A673 (cell line): ENCODE measurements around the gene PLPP7. TPM values are rescaled to one million over a fixed set of nuclear protein-coding genes. Genes with fewer than 3 reads are reported as not detected.

Experiments used
- BruUV-seq: library from RNA; stranded (reverse); fragments of 400-500 nt; replicated peaks from 2 replicates; lab custom pipeline; 2021; lab: Mats Ljungman, UMichigan
- CTCF ChIA-PET: fragments of 300-600 bp; sonication (Branson Sonifier 250); formaldehyde crosslinking; loops from one replicate; lab custom pipeline; 2022; ENCODE audit warnings: antibody characterized with exemption; lab: Charles Lee
- POLR2A ChIA-PET: fragments of 300-600 bp; sonication (Branson Sonifier 250); formaldehyde crosslinking; loops from one replicate; lab custom pipeline; 2022; ENCODE audit warnings: antibody characterized with exemption; ENCODE audit not compliant: low non-redundant PET; lab: Charles Lee
- DNase-seq: peaks from one replicate; pipeline ENCODE4 v3.0.0-alpha.2; 2015; ENCODE audit warnings: low spot score
- H3K27ac ChIP-seq: fragments of 200-600 bp; sonication (generic); 2 replicates; pipeline ENCODE4 v1.5.1; 2016; ENCODE audit warnings: mixed run types, low read depth, mild to moderate bottlenecking, mixed read lengths, antibody characterized with exemption, low read length; ENCODE audit not compliant: poor library complexity, severe bottlenecking
- H3K27me3 ChIP-seq: fragments of 200-600 bp; sonication (generic); replicated peaks from 2 replicates; pipeline ENCODE4 v1.6.1; 2017; ENCODE audit warnings: mixed run types, low read depth, mild to moderate bottlenecking, mixed read lengths, antibody characterized with exemption, low read length; ENCODE audit not compliant: insufficient read depth, poor library complexity
- H3K36me3 ChIP-seq: fragments of 200-600 bp; sonication (generic); 2 replicates; pipeline ENCODE4 v1.6.1; 2016; ENCODE audit warnings: mixed run types, mild to moderate bottlenecking, mixed read lengths, antibody characterized with exemption, low read length; ENCODE audit not compliant: insufficient read depth, poor library complexity, severe bottlenecking
- H3K4me1 ChIP-seq: fragments of 200-600 bp; sonication (generic); 2 replicates; pipeline ENCODE4 v1.6.1; 2017; ENCODE audit warnings: mixed run types, mild to moderate bottlenecking, mixed read lengths, antibody characterized with exemption, low read length; ENCODE audit not compliant: insufficient read depth, poor library complexity, severe bottlenecking
- H3K4me3 ChIP-seq: fragments of 200-600 bp; sonication (generic); 2 replicates; pipeline ENCODE4 v1.5.1; 2016; ENCODE audit warnings: low read depth, mixed run types, mild to moderate bottlenecking, mixed read lengths, low read length; ENCODE audit not compliant: poor library complexity, severe bottlenecking
- H3K9me3 ChIP-seq: fragments of 200-600 bp; sonication (generic); 2 replicates; pipeline ENCODE4 v1.6.1; 2016; ENCODE audit warnings: mixed run types, low read depth, mild to moderate bottlenecking, mixed read lengths, antibody characterized with exemption, low read length; ENCODE audit not compliant: poor library complexity, severe bottlenecking
- EZH2 ChIP-seq: fragments of 200-600 bp; sonication (generic); IDR thresholded peaks from 2 replicates; pipeline ENCODE4 v1.6.1; 2017; ENCODE audit warnings: borderline replicate concordance, low read depth, mild to moderate bottlenecking, mixed read lengths, antibody characterized with exemption, low read length; ENCODE audit not compliant: poor library complexity, severe bottlenecking
- intact Hi-C: fragments of 100-400 bp; cut with micrococcal nuclease; formaldehyde crosslinking; loops from one replicate; pipeline ENCODE4 v1.10.0; 2022; ENCODE audit not compliant: unreplicated experiment
- total RNA-seq: library from RNA; stranded (reverse); gene quantifications from 2 replicates; pipeline ENCODE4 v1.2.3, GENCODE V29; 2021
- TF ChIP-seq, protein P1 (sequence below): fragments of 300-800, 200-600 bp; sonication (generic); conservative IDR thresholded peaks from 2 replicates; pipeline ENCODE4 v1.5.1; 2017; ENCODE audit warnings: low read depth, mild to moderate bottlenecking, antibody characterized with exemption, low read length, moderate library complexity, mixed read lengths

The PLPP7 gene
- total RNA-seq, 1 experiment from 2014 or later: not detected

DNA sequence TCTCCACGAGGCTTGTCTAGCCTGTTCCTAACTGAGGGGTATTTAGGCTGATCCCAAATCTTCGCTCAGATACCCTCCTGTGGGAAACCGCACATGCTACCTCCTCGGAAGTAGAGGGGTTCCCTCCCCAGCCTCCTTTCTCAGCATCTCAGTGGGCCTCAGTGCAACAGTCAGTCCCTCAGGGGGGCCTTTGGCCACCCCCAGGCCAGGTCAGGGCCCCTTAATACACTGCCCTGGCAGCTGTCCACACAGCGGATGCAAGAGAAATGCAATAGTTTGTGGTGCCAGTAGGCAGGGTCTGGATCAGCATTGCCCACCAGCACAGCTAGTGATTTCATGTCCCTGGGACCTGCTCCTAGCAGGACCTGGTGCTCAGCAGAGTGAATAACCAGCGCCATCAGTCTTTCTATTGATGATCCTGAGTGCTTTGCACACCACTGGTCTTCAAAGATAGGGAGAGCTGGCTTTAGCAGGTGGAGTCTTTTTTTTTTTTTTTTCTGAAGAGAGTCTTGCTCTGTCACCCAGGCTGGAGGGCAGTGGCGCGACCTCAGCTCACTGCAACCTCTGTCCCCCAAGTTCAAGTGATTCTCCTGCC lies 7.5 kb downstream of the PLPP7 start:
- TF ChIP-seq, protein P1, sequence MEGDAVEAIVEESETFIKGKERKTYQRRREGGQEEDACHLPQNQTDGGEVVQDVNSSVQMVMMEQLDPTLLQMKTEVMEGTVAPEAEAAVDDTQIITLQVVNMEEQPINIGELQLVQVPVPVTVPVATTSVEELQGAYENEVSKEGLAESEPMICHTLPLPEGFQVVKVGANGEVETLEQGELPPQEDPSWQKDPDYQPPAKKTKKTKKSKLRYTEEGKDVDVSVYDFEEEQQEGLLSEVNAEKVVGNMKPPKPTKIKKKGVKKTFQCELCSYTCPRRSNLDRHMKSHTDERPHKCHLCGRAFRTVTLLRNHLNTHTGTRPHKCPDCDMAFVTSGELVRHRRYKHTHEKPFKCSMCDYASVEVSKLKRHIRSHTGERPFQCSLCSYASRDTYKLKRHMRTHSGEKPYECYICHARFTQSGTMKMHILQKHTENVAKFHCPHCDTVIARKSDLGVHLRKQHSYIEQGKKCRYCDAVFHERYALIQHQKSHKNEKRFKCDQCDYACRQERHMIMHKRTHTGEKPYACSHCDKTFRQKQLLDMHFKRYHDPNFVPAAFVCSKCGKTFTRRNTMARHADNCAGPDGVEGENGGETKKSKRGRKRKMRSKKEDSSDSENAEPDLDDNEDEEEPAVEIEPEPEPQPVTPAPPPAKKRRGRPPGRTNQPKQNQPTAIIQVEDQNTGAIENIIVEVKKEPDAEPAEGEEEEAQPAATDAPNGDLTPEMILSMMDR: no peak
- DNase-seq: no peak
- CTCF ChIA-PET: no interaction called here
- no TSS peak for BruUV-seq
- Histone ChIP-seq H3K4me3 (no peak overlapping the region), H3K27me3 (no peaks in the 10 kb centered on the region), H3K36me3 (no peaks in the 10 kb centered on the region), H3K27ac (no peak overlapping the region), H3K4me1 (no peaks in the 10 kb centered on the region), H3K9me3 (no peaks in the 10 kb centered on the region)
- POLR2A ChIA-PET: no interaction called here
- intact Hi-C loops: no loop called here

DNA sequence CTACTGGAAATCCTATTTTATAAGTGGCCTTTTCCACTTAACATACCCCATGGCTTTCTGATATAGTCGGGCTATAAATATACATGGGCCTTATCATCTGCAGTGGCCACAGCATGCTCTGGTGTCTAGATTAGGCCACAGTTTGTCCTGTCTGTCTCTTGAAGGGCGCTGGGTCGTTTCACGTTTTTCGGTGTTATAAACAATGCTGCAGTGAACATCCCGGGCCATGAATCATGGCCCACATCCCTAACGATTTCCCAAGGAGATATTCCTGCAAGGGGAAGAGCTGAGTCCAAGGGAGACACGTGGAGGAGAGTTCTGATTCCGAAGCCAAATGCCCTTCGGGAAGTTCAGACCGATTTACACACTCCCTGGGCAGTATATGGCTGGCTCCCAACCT lies 8.4 kb downstream of the PLPP7 start:
- CTCF ChIA-PET: interaction anchor here (0.6 kb wide), 1 partner anchor 37 kb away, joined by 6 read pairs; no protein-coding TSS in a partner anchor
- no TSS peak for BruUV-seq
- no peak overlapping the region for H3K27ac ChIP-seq
- intact Hi-C loops: no loop called here
- H3K4me3 ChIP-seq: no peak overlapping the region
- TF ChIP-seq EZH2: no peak
- H3K36me3 ChIP-seq: no peaks in the 10 kb centered on the region
- no peaks in the 10 kb centered on the region for H3K9me3 ChIP-seq
- no peak for DNase-seq
- POLR2A ChIA-PET: no interaction called here
- H3K4me1 ChIP-seq: no peaks in the 10 kb centered on the region
- no peaks in the 10 kb centered on the region for H3K27me3 ChIP-seq

DNA sequence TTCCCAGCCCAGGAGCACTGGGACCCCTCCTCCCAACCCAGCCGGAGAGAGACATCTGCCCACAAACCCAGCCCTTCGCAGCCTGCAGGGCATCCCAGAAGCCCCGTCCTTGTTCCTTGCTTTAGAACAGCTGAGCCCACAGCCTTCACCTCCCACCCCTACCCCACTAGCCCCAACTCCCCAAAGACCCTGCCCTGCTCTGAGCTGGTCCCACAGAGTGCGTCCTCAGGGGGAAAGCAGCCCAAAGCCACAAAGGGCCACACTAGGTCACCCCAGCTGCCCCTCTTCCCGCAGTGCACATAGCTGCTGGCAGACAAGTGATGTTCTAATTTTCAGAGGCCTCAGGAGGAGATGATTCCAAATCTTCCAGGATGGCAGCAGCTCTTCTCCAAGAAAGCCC lies 8.8 kb downstream of the PLPP7 start:
- intact Hi-C loops: no loop called here
- ChIA-PET POLR2A (no interaction called here), CTCF (interaction anchor here (0.6 kb wide), 1 partner anchor 37 kb away, joined by 6 read pairs; no protein-coding TSS in a partner anchor)
- H3K4me3 ChIP-seq: no peak overlapping the region
- H3K27ac ChIP-seq: no peak overlapping the region
- H3K27me3 ChIP-seq: no peaks in the 10 kb centered on the region
- BruUV-seq: no TSS peak
- no peaks in the 10 kb centered on the region for H3K9me3 ChIP-seq
- H3K36me3 ChIP-seq: no peaks in the 10 kb centered on the region
- H3K4me1 ChIP-seq: no peaks in the 10 kb centered on the region
- no peak for DNase-seq
- no peak for TF ChIP-seq EZH2
- TF ChIP-seq, protein P1: no peak

DNA sequence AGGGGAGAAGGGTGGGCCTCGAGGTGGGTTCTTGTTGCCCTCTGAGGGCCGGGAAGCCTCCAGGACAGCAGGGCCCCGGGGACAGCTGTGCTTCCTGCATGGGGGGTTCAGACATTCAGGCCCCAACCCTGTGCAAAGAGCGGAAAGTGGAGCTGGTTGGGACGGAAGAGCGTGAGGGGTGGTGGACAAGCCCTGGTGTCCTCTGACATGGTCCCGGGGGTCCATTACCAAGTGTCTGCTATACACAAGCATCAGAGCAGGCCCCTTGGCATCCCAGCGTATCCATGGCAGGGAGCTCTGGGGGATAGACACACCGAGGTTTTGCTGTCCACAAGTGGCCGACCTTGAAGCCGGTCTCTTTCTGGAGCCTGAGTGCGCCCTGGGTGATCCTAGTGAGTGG lies 9.3 kb downstream of the PLPP7 start:
- ChIA-PET POLR2A (no interaction called here), CTCF (no interaction called here)
- H3K4me3 ChIP-seq: no peak overlapping the region
- H3K36me3 ChIP-seq: no peaks in the 10 kb centered on the region
- no peaks in the 10 kb centered on the region for H3K4me1 ChIP-seq
- no peak for TF ChIP-seq EZH2
- TF ChIP-seq, protein P1: no peak
- H3K9me3 ChIP-seq: no peaks in the 10 kb centered on the region
- no peaks in the 10 kb centered on the region for H3K27me3 ChIP-seq
- intact Hi-C loops: no loop called here
- no peak overlapping the region for H3K27ac ChIP-seq
- BruUV-seq: no TSS peak
- no peak for DNase-seq
